Embryonic facial prominence (tissue), 1 donor: ENCODE data around the gene PLP1.

Source experiments
- DNase-seq: peaks from one replicate; pipeline ENCODE4 v3.0.0-alpha.2; 2016; ENCODE audit errors: extremely low spot score

PLP1 gene

DNA sequence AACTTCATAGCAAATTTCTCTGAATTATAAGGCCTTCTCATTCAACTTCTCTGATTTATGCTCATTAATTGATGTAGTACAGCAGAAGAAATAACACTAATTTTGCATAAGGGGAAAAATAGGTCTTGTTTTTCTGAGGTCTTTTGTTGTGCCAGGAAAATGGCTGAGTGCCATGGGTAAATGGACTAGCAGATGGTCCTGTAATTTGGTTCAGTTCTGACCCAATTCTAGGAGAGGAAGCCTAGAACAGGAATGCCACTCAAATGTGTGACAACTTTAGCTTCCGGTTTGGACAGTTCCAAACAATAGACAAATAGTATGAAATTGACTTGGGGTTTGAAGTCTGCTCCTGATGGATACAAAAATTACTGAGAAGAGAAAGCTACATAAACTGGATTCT lies 49.2 kb downstream of the PLP1 start:
- no peak for DNase-seq

DNA sequence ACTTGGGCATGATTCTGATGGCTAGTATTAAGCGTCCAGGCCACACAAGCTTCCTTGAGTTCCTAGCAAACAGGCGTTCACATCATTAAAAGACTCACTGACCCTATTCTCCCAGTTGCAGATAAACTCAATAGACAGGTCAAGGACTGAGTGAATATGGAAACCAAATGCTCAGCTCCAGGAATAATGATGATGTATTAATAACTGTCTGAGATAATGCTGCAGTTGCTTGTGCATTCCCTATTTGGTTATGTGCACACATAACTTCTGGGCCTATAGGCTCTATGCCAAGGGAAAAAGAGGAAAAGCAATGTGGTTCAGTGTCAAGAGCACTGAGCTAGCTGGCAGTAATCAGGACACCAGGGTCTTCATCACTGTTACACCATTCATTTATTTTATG lies 51.9 kb downstream of the PLP1 start:
- DNase-seq: no peak

DNA sequence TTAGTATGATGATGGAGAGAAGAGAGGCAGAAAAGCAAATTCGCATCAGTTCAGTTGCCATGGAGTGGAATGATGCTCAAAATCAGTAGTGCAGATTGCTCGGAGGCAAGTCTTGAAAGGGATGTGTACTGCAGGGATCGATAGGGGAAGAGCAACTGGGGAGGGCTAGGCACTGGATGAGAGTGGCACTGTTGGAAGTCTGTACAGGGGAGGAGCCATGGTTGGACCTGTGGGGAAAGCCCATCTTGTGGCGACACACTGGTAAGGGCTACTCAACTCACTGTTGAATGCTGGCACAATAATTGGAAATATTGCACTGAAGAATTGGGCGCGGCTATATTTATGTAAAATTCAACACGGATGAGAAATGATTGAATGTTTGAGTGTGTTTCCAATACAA lies 54.2 kb downstream of the PLP1 start:
- DNase-seq: no peak

DNA sequence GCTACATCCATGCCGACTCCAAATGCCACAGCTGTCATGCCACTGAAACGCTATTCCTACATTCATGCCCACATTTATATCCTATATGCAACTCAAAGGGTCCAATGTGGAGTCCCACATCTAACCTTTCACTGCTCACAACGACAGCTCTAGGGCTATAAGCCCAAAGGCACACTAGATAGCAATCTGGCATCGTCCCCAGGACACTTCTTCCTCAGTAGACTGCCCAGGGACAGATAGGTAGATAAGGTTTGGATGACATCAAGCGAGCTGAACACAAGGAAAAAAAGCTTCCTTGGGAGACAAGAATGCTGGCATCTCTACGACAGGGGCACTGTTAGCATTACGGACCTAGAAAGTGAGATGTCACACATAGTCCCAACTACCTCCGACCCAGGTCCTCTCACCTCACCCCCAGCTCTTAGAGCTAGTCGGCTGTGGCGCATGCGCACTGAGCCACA lies 54.7 kb downstream of the PLP1 start:
- DNase-seq: peak; percentile 19

DNA sequence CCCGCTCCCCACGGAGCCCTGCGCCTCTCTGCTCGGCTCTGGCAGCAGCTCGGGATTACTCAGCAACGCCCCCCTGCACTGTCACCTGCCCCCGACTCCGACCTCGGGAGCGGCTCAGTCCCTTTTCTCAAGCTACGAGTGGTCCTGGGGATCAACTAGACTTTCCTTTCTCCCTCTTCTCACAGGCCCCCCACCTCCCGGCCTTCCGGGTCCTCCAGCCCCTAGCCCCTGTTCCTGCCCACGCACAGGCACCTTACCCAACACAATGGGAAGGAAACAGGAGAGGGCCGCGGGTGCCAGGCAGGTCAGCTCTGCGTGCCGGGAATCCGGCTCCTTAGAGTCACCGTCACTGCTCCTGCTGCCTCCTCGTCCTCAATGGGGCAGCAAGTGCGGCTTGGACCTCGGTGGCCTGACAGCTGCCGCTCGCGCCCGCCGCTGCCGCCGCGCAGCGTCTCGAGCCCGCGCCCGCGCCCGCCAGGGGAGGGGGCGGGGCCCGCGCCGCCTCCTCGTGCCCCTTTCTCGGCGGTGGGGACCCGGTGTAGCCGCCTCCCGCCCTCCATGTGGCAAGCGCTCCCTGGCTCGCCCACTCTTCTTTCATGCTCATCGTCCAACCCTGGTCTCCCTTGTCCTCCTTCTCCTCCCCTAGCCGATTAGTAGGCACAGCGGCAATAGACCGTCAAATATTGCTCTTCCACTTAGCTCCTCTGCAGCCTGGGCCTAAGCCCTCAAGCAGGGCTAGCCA lies 55.3 kb downstream of the PLP1 start, which contains the start of gene RAB9B:
RAB9B (minus strand) TSS at position 455 of the 742 bp plus-strand sequence. CDS start 6,473 bp downstream, outside the sequence.
- no peak for DNase-seq

DNA sequence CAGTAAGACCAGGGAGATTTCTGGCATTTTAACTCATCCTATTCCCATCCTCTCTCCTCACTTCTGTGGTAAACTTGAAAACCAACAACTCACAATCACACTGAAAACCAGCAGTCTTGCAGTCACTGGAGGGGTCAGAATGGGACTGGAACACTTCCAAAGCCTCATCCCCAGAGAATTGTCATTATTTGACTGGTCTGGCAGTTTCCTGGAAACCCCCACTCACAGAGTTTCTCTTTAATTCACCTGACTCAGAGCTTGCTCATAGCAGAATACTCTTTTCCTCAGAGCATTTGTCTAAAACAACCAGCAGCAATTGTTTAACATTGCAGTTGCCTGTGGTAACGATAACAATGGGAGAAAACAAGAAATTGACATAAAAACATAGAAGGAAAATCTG lies 62.8 kb downstream of the PLP1 start:
- no peak for DNase-seq
